DOHH2 (cell line): Measurements from ENCODE around the gene STRN4.

Experiments
- EZH2phosphoT487 ChIP-seq: fragments of 200-600 bp; sonication (generic); IDR thresholded peaks from 2 replicates; pipeline ENCODE4 v1.6.1; 2017; ENCODE audit warnings: borderline replicate concordance, mild to moderate bottlenecking, antibody characterized with exemption, low read length, moderate library complexity, mixed read lengths
- TF ChIP-seq, protein P1 (sequence below): fragments of 200-600 bp; sonication (generic); IDR thresholded peaks from one replicate; pipeline ENCODE4 v1.5.1; 2014; ENCODE audit warnings: antibody characterized with exemption, mild to moderate bottlenecking, low read depth, low read length; ENCODE audit not compliant: poor library complexity, severe bottlenecking

DNA sequence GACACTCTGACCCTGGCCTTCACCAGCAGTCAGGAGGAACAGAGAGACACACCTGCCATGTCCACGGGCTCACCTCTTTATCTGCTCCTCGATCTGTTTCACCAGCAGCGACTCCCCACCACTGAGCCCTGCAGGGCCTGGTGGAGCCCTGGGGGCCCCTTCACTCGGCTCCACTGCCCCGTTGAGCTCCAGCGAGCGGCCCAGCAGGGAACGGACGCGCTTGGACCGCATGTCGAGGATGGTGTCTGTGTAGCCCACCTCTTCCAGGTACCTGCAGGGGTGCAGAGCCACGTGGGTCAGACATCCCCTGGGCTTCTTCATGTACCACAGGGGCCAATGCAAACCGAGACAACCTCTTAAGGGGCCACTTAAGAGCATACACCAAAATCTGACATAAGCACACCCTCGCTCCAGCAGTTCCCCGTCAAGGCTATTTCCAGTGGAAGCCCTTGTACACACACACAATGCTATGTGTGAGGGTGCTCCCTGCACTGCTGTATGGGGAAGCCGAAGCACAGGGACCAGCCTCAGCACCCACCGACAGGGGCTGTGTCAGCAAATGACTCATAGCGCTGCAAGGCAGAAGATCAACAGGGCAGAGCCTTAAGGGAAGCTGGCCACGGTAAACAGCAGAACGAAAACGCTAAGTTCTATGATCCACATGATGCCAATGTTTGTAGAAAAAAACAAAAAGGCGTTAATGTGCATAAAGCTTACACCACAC is 13.1 kb downstream of the STRN4 start:
- TF ChIP-seq, protein P1, sequence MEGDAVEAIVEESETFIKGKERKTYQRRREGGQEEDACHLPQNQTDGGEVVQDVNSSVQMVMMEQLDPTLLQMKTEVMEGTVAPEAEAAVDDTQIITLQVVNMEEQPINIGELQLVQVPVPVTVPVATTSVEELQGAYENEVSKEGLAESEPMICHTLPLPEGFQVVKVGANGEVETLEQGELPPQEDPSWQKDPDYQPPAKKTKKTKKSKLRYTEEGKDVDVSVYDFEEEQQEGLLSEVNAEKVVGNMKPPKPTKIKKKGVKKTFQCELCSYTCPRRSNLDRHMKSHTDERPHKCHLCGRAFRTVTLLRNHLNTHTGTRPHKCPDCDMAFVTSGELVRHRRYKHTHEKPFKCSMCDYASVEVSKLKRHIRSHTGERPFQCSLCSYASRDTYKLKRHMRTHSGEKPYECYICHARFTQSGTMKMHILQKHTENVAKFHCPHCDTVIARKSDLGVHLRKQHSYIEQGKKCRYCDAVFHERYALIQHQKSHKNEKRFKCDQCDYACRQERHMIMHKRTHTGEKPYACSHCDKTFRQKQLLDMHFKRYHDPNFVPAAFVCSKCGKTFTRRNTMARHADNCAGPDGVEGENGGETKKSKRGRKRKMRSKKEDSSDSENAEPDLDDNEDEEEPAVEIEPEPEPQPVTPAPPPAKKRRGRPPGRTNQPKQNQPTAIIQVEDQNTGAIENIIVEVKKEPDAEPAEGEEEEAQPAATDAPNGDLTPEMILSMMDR, result no peak
- TF ChIP-seq EZH2phosphoT487, result no peak
